ENCODE measurements around the gene MYO3B.

MYO3B gene

DNA sequence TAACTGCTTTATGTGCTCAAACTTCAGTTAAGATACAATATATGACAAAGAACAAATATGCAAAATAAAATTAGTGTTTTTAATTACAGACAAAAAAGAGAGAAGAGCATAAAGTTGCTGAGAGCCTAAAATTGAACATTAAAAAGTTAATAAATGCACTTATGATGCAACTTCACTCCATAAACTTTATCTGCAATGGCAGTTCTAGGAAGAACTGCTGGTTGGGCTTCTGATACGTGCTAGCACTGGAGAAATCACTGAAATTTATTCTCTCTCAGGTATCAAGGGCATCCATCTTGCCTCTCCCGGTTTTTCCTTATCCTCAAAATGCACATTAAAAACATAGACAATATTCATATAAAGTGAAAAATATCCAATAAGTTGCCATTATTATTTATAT is 35.7 kb downstream of the MYO3B start:
- no peak for DNase-seq

DNA sequence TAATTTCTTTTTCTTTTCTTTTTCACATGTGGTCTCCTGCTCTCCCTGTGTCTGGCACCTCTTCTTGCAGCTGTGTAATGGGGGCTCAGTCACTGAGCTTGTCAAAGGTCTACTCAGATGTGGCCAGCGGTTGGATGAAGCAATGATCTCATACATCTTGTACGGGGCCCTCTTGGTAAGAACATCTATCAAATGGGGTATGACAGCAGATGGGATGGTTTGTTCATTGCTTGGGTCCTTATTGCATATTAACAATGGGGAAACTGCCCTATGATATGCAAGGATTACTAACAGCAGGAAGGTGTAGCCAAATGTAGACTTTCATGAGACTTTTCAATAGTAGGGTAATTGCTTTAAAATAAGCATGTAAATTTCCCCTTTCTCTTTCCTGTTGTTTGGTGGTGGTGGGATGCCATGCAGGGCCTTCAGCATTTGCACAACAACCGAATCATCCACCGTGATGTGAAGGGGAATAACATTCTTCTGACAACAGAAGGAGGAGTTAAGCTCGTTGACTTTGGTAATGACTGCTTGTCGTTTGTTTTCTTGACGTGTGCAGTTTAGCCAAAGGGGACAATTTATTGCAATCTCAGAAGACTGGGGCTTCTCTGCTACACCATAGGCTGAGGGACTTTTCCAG is 36.5 kb downstream of the MYO3B start:
- DNase-seq: no peak

DNA sequence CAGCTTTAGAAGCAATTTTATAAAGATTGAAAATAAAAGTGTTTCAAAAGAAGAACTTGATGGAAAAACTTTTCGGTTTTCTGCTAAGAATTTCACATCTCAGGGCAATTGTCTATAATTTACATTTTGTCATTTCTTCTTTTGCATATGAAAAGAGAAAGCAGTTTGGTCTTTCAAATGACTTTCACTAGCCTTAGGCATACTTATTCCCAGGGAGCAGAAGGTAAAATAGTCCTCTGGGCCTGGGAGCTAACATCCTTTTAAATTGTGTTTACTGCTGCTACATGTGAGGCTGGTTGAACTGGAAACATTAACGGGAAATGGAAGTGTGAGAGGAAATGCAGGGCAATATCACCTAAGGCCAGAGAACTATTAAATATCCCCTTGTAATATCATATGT is 37.1 kb downstream of the MYO3B start:
- DNase-seq: no peak

DNA sequence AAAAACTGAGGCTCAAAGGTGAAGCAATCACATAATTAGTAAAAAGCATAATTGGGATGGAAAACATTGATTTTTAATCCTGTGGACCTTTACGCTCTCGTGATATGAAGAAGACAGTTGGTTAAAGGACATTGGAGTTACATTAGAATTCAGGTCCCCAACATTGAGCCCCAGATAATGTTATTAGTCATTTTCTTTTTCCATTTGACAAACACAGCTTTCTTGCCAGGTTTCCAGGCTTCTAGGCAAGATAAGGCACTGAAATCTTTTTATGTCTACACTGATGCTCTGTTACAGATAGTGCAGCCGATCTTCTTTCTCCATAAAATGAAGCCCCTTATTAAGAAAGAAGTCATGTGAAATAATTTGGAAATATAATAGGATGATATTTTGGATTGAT is 38.5 kb downstream of the MYO3B start:
- DNase-seq: no peak

DNA sequence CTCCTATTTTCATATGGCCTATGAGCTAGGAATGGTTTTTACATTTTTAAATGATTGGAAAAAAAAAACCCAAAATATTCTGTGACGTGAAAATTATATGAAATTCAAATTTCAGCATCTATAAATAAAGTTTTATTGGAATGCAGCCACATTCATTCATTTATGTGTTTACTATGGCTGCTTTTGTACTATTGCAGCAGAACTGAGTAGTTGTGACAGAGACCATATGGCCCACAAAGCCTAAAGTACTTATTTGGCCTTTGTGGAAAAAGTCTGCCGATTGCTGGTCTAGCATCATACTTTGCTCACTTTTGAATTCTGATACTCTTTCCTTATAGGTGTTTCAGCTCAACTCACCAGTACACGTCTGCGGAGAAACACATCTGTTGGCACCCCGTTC is 39.0 kb downstream of the MYO3B start:
- DNase-seq: no peak

GRCh38 chr2:170217778-170218251 is 39.9 kb downstream of the MYO3B start:
- no peak for DNase-seq

DNA sequence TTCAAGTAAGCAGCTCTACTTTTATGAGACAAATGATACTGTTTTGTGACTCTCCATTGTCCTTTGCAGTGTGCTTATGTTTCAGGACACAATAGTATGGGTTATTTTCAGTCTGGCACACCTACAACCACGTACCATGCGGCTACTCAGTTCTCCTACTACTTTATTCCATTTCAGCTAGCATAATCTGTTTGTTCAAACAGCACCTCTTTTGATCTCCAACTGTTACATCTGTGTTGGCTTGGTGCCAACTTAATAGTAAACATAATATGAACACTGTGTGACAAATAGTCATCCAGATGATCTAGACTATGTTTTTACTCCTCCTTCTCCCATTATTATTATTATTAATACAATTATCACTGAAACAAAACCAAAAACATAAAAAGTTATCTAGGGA is 40.5 kb downstream of the MYO3B start:
- DNase-seq: no peak

GRCh38 chr2:170218931-170219330 is 41.0 kb downstream of the MYO3B start:
- DNase-seq: no peak

- DNase-seq: peak; percentile 22
Observed at GRCh38 chr2:170221317-170222288, 43.7 kb downstream of the MYO3B start.

GRCh38 chr2:170222298-170222697 is 44.4 kb downstream of the MYO3B start:
- no peak for DNase-seq

DNA sequence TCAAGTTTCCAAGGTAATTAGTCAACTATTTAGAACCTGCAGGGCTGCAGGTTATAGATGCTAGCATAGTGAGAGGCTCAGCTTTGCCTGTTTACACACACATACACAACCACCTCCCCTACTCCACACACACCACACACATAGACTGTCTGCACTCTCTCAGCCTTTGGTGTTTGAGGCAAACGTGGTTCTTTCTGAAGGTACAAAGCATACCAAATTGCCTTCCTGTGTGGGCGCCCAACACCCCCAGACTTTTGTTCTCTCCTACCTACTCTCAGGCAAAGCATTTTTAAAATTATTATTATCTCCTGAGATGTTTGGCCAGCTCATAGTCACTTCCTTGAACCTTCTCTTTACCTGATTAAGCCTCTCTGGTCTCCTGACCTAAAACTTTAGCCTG is 44.9 kb downstream of the MYO3B start:
- DNase-seq: no peak

DNA sequence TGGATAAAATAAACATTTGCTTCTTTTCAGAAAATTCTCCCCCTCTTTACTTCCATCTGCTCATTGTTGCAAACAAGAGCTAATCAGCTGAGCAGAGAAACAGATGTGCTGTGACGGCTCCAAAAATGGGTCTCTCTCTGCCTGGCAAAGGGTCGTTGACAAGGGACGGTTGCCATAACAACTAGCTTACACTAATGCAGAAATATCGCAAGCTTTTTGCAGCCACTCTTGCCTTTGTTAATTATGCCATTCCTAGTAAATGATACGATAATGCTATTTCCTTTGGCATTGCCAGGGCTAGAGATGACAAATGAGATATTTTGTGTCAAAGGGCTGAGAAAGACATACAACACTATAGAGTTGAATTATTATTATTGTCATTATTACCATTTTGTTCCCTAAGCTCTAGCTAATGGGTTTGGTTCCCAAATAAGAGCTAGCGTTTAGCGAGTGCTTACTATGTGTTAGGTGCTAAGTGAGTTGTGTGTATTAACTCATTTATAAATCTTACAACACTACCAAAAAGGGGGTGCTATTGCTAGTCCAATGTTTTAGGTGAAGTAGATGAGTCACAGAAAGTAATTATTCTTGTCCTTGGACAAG is 46.8 kb downstream of the MYO3B start:
- DNase-seq: no peak

- no peak for DNase-seq
Observed at GRCh38 chr2:170226216-170226615, 48.3 kb downstream of the MYO3B start.

- DNase-seq: no peak
Observed at GRCh38 chr2:170227507-170227947, 49.6 kb downstream of the MYO3B start.

- no peak for DNase-seq
Observed at GRCh38 chr2:170227951-170228350, 50.0 kb downstream of the MYO3B start.

DNA sequence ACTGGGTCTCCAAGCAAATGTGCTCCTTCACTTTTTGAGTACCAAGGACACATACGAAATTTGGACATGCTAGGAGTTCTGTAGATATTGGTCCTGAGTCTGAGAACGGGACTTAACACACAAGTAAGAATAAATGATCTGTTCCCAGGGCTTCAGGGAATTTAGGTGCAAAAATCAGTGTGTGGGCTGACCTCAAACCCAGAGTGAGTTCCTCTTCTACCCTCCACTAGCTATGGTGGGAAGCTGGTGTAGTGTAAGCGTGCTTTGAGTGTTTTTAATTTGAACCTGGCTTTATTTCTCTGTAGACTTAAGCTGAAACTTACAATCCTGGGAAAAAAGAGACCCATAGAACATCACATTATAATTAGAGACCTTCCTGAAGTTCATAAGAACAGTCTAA is 50.5 kb downstream of the MYO3B start:
- no peak for DNase-seq

GRCh38 chr2:170229125-170229524 is 51.2 kb downstream of the MYO3B start:
- no peak for DNase-seq

DNA sequence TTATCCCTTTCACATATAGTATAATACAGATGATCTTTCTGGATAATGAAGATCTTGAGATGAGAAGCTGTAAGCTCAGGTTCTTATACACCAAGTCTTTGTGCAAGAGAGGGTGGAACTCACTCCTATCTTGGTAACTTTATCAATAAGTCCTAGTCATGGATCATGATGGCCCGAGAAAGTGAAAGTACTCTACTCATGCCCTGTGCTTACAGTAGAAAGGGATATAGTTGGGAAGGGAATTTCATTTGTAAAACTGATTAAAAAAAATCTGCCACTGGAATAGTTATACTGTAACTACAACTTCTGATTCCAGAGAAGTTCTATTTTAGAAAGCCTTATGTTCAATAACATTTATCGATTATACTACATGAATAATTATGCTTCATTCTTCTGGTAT is 51.8 kb downstream of the MYO3B start:
- DNase-seq: no peak

DNA sequence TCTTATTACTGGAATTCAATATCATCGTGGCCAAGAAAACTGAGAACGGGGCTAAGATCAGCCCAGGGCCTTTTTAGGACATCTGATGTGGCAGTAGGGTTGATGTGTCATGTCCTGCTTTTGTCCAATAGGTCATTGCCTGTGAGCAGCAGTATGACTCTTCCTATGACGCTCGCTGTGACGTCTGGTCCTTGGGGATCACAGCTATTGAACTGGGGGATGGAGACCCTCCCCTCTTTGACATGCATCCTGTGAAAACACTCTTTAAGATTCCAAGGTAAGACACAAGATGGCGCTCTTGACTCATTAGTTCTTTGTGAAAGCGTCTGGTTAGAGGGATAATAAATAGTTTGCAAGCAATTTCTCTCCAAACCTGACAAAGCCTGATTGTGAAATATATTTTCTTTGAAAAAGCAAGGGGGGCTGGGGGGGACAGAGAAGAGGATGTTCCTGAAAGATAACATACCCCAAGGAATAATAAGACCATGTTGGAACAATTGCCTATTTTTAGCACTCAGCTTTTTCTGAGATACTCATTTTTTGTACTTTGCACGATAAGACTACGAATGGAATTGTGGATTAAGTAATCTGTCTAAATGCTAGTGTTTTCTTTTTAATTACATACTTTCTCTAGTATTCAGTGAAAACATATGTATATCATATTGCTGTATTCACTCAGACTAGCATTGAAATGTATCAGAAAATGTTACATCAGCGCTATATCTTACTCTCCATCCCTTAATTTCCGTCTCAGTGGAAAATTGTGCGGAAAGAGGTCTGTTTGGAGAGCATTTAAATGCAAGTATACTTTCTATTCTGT is 58.1 kb downstream of the MYO3B start:
- peak; percentile 47 for DNase-seq

- no peak for DNase-seq
Observed at GRCh38 chr2:170236680-170237047, 58.7 kb downstream of the MYO3B start.

- no peak for DNase-seq
Observed at GRCh38 chr2:170237572-170238120, 59.7 kb downstream of the MYO3B start.

DNA sequence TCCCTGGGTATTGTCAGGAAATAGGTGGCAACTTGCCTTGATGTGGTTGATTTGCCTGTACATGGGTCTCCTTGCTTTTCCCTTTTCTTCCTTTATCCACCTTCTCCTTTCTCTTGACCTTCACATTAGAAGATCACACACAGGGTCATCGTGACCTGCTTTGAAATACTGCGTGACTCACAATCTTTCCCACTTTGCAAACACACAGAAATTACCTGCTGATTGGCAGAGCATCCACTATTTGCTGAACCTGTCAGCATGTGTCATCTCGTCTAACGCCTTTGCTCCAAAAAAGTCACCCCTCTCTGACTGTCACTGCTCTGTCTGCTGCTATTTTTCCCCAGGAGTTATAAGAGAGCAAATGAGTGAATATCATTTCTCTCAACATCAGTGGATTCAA is 60.8 kb downstream of the MYO3B start:
- no peak for DNase-seq

GRCh38 chr2:170240629-170241028 is 62.7 kb downstream of the MYO3B start:
- DNase-seq: no peak
